Suprapubic skin (tissue), 4 donors: ENCODE results near the gene ASCL5.

Experiments used
- EP300 ChIP-seq: sonication (generic); formaldehyde crosslinking; IDR thresholded peaks from one replicate; pipeline ENCODE4 v1.6.1; 2017; ENCODE audit warnings: antibody characterized with exemption
- POLR2A ChIP-seq, 2 donors: fragments of 450-650 bp; IDR thresholded peaks; one replicate each; pipeline ENCODE4 v1.6.1; 2017; ENCODE audit warnings: antibody characterized with exemption in 2 of 2, mild to moderate bottlenecking in 2 of 2, moderate library complexity in 2 of 2
- POLR2AphosphoS5 ChIP-seq, 3 donors: sonication (generic); formaldehyde crosslinking; IDR thresholded peaks; one replicate each; pipeline ENCODE4 v1.6.1; 2017; ENCODE audit warnings: antibody characterized with exemption in 3 of 3
- TF ChIP-seq, protein P1 (sequence below), 2 donors: fragments of 200-600 bp in 1 of 2; fragments of 450-650 bp in 1 of 2; sonication (generic) in 1 of 2; IDR thresholded peaks; one replicate each; pipeline ENCODE4 v1.5.1; 2016 to 2019; ENCODE audit warnings: antibody characterized with exemption in 2 of 2, mild to moderate bottlenecking in 1 of 2, moderate library complexity in 1 of 2

DNA sequence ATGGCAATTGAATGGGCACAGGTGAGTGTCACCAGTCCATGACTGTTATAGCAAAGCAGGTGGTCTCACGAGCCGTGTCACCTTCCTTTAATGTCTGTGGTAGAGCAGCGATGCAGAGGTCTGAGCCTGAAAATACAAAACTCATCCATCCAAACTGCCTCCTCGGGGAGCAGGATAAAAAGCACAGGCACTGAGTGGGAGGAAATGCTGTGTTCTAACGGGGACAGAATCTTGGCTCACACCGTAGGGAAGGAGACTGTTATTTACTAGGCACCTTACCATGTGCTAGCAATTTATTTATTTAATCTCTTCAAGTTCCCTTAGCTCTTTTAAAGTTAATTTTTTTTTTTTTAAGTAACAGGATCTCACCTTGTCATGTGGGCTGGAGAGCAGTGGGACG is 1.2 kb downstream of the ASCL5 start:
- TF ChIP-seq POLR2AphosphoS5 (IDR thresholded peaks at IDR 0.05), result no peak
- TF ChIP-seq, protein P1, sequence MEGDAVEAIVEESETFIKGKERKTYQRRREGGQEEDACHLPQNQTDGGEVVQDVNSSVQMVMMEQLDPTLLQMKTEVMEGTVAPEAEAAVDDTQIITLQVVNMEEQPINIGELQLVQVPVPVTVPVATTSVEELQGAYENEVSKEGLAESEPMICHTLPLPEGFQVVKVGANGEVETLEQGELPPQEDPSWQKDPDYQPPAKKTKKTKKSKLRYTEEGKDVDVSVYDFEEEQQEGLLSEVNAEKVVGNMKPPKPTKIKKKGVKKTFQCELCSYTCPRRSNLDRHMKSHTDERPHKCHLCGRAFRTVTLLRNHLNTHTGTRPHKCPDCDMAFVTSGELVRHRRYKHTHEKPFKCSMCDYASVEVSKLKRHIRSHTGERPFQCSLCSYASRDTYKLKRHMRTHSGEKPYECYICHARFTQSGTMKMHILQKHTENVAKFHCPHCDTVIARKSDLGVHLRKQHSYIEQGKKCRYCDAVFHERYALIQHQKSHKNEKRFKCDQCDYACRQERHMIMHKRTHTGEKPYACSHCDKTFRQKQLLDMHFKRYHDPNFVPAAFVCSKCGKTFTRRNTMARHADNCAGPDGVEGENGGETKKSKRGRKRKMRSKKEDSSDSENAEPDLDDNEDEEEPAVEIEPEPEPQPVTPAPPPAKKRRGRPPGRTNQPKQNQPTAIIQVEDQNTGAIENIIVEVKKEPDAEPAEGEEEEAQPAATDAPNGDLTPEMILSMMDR (IDR thresholded peaks at IDR 0.05), result no peak
- TF ChIP-seq EP300, result no peak
- TF ChIP-seq POLR2A (IDR thresholded peaks at IDR 0.05), result no peak
